HL-60 (cell line): ENCODE results near the gene CNTD1.
A peak's percentile ranks its signal among the peaks of the same experiment; 100 is the strongest.

Experiments used
- DNase-seq, 2 experiments: peaks; one replicate each; pipeline ENCODE4 v3.0.0-alpha.2; 2010 to 2020; ENCODE audit warnings: low read depth in 1 of 2, low spot score in 1 of 2
- H3K27ac ChIP-seq: fragments of 250-450 bp; sonication (Bioruptor Pico); replicated peaks from 2 replicates; pipeline ENCODE4 v1.5.1; 2020; ENCODE audit warnings: mild to moderate bottlenecking, moderate library complexity
- H3K27me3 ChIP-seq: fragments of 250-450 bp; sonication (Bioruptor Pico); 2 replicates; pipeline ENCODE4 v1.5.1; 2021; ENCODE audit warnings: mild to moderate bottlenecking, moderate library complexity; ENCODE audit not compliant: insufficient read depth, poor library complexity, severe bottlenecking
- H3K4me3 ChIP-seq: replicated peaks from 2 replicates; pipeline ENCODE4 v1.5.1; 2011; ENCODE audit warnings: mild to moderate bottlenecking, control low read depth, low read length; ENCODE audit not compliant: insufficient read depth
- CTCF ChIP-seq: IDR thresholded peaks from one replicate; pipeline ENCODE4 v1.5.1; 2011; ENCODE audit warnings: low read length, control low read depth, inconsistent platforms; ENCODE audit not compliant: insufficient read depth
- GABPA ChIP-seq: IDR thresholded peaks from 2 replicates; pipeline ENCODE4 v1.6.1; 2012; ENCODE audit warnings: low read depth
- POLR2AphosphoS5 ChIP-seq: IDR thresholded peaks from 2 replicates; pipeline ENCODE4 v1.6.1; 2012; ENCODE audit warnings: low read depth
- REST ChIP-seq: IDR thresholded peaks from 2 replicates; pipeline ENCODE4 v1.6.1; 2012; ENCODE audit warnings: low read depth; ENCODE audit not compliant: insufficient replicate concordance
- SPI1 ChIP-seq: IDR thresholded peaks from 2 replicates; pipeline ENCODE4 v1.6.1; 2012; ENCODE audit warnings: low read depth, mild to moderate bottlenecking, borderline replicate concordance
- long read RNA-seq: library from polyadenylated mRNA; unstranded; transcript quantifications from one replicate; pipeline ENCODE4 v2.0.0, GENCODE V29; 2020

The CNTD1 gene
- long read RNA-seq, partial matches to known transcripts: 0 of 3 reads
- long read RNA-seq, other reads (novel, unspliced or antisense): 2 of 3 reads

GRCh38 chr17:42798383-42799380, at the start of gene CNTD1, which contains the start of gene COA3:
Gene CNTD1 (plus strand): TSS chr17:42798861. CDS start chr17:42799068, 207 bp downstream.
Gene COA3 (minus strand): TSS chr17:42798704. CDS start chr17:42798681, 23 bp downstream.
- Histone ChIP-seq H3K27me3 (no peaks in the 10 kb centered on the region), H3K4me3 (peak within 1 kb of the TSS; percentile 96), H3K27ac (peak within 1 kb of the TSS; percentile 60)
- peak; percentile 62 to 90 for DNase-seq
- TF ChIP-seq SPI1 (no peak), POLR2AphosphoS5 (peak; percentile 25; the same call in 1 of the 2 replicates)

GRCh38 chr17:42748908-42749798, 49.5 kb upstream of the CNTD1 start:
- no peak for DNase-seq
- H3K4me3 ChIP-seq: no peak overlapping the region
- H3K27ac ChIP-seq: no peak overlapping the region
- TF ChIP-seq SPI1: no peak
- no peak for TF ChIP-seq CTCF
- no peak for TF ChIP-seq POLR2AphosphoS5
- TF ChIP-seq REST: no peak
- TF ChIP-seq GABPA: no peak
- no peaks in the 10 kb centered on the region for H3K27me3 ChIP-seq

- DNase-seq: peak in 1 of 2 experiments; percentile 13
- peak; percentile 65; the same call in 1 of the 2 replicates for TF ChIP-seq SPI1
- no peak; the same call in 1 of the 2 replicates for TF ChIP-seq POLR2AphosphoS5
- Histone ChIP-seq H3K4me3 (no peak overlapping the region), H3K27ac (no peak overlapping the region), H3K27me3 (no peaks in the 10 kb centered on the region)
Observed at GRCh38 chr17:42750739-42751344, 47.8 kb upstream of the CNTD1 start.

- Histone ChIP-seq H3K4me3 (no peak overlapping the region), H3K27me3 (no peaks in the 10 kb centered on the region), H3K27ac (no peak overlapping the region)
- no peak for DNase-seq
- no peak for TF ChIP-seq REST
- TF ChIP-seq GABPA: no peak
- no peak for TF ChIP-seq POLR2AphosphoS5
- no peak for TF ChIP-seq SPI1
- no peak for TF ChIP-seq CTCF
Observed at GRCh38 chr17:42751628-42752027, 47.0 kb upstream of the CNTD1 start.
